Activated CD4-positive, alpha-beta T cell treated with anti-CD3 and anti-CD28 coated beads, Interleukin-2, Interleukin-4, amounts not matched to agents 100 ng/mL and 50 ng/mL, durations not matched to agents 16 hours and 8 hours (primary cell): ENCODE data around the gene RTF2.

ENCODE experiments used
- DNase-seq: peaks from one replicate; pipeline ENCODE4 v3.0.0-alpha.2; 2020; ENCODE audit warnings: low spot score

RTF2 gene

GRCh38 chr20:56468316-56469076 lies at the start of gene RTF2:
Gene RTF2, plus strand, starts transcription at chr20:56468627. Its CDS starts 71 bp downstream, at chr20:56468698.
- peak; percentile 96 for DNase-seq

GRCh38 chr20:56420028-56420427 lies 48.4 kb upstream of the RTF2 start:
- no peak for DNase-seq

GRCh38 chr20:56420940-56421688 lies 47.3 kb upstream of the RTF2 start:
- no peak for DNase-seq

GRCh38 chr20:56422076-56422823 lies 46.2 kb upstream of the RTF2 start:
- DNase-seq = no peak

GRCh38 chr20:56422824-56423189 lies 45.6 kb upstream of the RTF2 start:
- no peak for DNase-seq

- no peak for DNase-seq
Observed at GRCh38 chr20:56423211-56423610, 45.2 kb upstream of the RTF2 start.

GRCh38 chr20:56423886-56424285 lies 44.5 kb upstream of the RTF2 start:
- no peak for DNase-seq

- no peak for DNase-seq
Observed at GRCh38 chr20:56424931-56425330, 43.5 kb upstream of the RTF2 start.

- DNase-seq = no peak
Observed at GRCh38 chr20:56426026-56426425, 42.4 kb upstream of the RTF2 start.

GRCh38 chr20:56426926-56427325 lies 41.5 kb upstream of the RTF2 start:
- no peak for DNase-seq

GRCh38 chr20:56427797-56428196 lies 40.6 kb upstream of the RTF2 start:
- DNase-seq = no peak

GRCh38 chr20:56428410-56428809 lies 40.0 kb upstream of the RTF2 start:
- DNase-seq = no peak

GRCh38 chr20:56428881-56429280 lies 39.5 kb upstream of the RTF2 start:
- no peak for DNase-seq

- no peak for DNase-seq
Observed at GRCh38 chr20:56429502-56429901, 38.9 kb upstream of the RTF2 start.

GRCh38 chr20:56429941-56430340 lies 38.5 kb upstream of the RTF2 start:
- no peak for DNase-seq

- DNase-seq = no peak
Observed at GRCh38 chr20:56430461-56430860, 38.0 kb upstream of the RTF2 start.

GRCh38 chr20:56430957-56431356 lies 37.5 kb upstream of the RTF2 start:
- no peak for DNase-seq

- DNase-seq = no peak
Observed at GRCh38 chr20:56431471-56431870, 37.0 kb upstream of the RTF2 start.

GRCh38 chr20:56433221-56433879 lies 35.1 kb upstream of the RTF2 start:
- DNase-seq = no peak

GRCh38 chr20:56433880-56434255 lies 34.6 kb upstream of the RTF2 start:
- no peak for DNase-seq

- no peak for DNase-seq
Observed at GRCh38 chr20:56437196-56437960, 31.0 kb upstream of the RTF2 start.

- DNase-seq = no peak
Observed at GRCh38 chr20:56438284-56438683, 30.1 kb upstream of the RTF2 start.
